Lower leg skin (tissue), 3 donors: ENCODE data around the gene POMT2.

Experiments used
- CTCF ChIP-seq, 3 donors: fragments of 450-650 bp; IDR thresholded peaks; one replicate each; pipeline ENCODE4 v1.5.1; 2016; ENCODE audit warnings: antibody characterized with exemption in 3 of 3, mild to moderate bottlenecking in 3 of 3, moderate library complexity in 2 of 3
- POLR2A ChIP-seq, 2 donors: fragments of 450-650 bp; IDR thresholded peaks; one replicate each; pipeline ENCODE4 v1.6.1; 2016 to 2017; ENCODE audit warnings: antibody characterized with exemption in 2 of 2, mild to moderate bottlenecking in 1 of 2, moderate library complexity in 1 of 2

- TF ChIP-seq CTCF (IDR thresholded peaks at IDR 0.05) (no peak), POLR2A (IDR thresholded peaks at IDR 0.05) (no peak)
These were observed 45.6 kb downstream of the POMT2 start for GRCh38 chr14:77275041-77275580.
